Uterus (tissue), 4 donors: ENCODE data around the gene TLK2. TPM values are rescaled to one million over a fixed set of nuclear protein-coding genes. Genes with fewer than 3 reads are reported as not detected.
"Not testable (repeated sequence)": the region's sequence is repeated elsewhere in the genome, so short reads cannot be mapped to it uniquely, and the experiment has no call there.

Source experiments
- DNase-seq, 2 donors: peaks; one replicate each; pipeline ENCODE4 v3.0.0-alpha.2; 2019 to 2020
- H3K27ac ChIP-seq, 2 donors: fragments of 200-600 bp; sonication (generic); 1 replicate in 1 of 2; 2 replicates in 1 of 2; pipeline ENCODE4 v1.5.1; 2016 to 2018
- H3K27me3 ChIP-seq, 2 donors: fragments of 200-600 bp; sonication (generic); one replicate each; pipeline ENCODE4 v1.5.1; 2018 to 2019; ENCODE audit warnings: control low read depth in 1 of 2
- H3K36me3 ChIP-seq, 2 donors: fragments of 200-600 bp; sonication (generic); one replicate each; pipeline ENCODE4 v1.5.1; 2019; ENCODE audit warnings: control low read depth in 1 of 2
- H3K4me1 ChIP-seq, 2 donors: fragments of 200-600 bp; sonication (generic); one replicate each; pipeline ENCODE4 v1.5.1; 2018 to 2019; ENCODE audit warnings: control low read depth in 1 of 2
- H3K4me3 ChIP-seq, 2 donors: fragments of 200-600 bp; sonication (generic); 1 replicate in 1 of 2; 2 replicates in 1 of 2; pipeline ENCODE4 v1.5.1; 2018 to 2019; ENCODE audit warnings: mild to moderate bottlenecking in 1 of 2
- H3K9me3 ChIP-seq, 2 donors: fragments of 200-600 bp; sonication (generic); one replicate each; pipeline ENCODE4 v1.5.1; 2019; ENCODE audit warnings: control low read depth in 1 of 2
- CTCF ChIP-seq, 4 experiments: fragments of 200-600 bp in 2 of 4; fragments of 450-650 bp in 2 of 4; sonication (generic) in 2 of 4; IDR thresholded peaks; one replicate each; pipeline ENCODE4 v1.5.1; 2016 to 2019; ENCODE audit warnings: antibody characterized with exemption in 4 of 4, mild to moderate bottlenecking in 2 of 4, moderate library complexity in 1 of 4
- POLR2A ChIP-seq, 2 donors: fragments of 450-650 bp; IDR thresholded peaks; one replicate each; pipeline ENCODE4 v1.6.1; 2016; ENCODE audit warnings: antibody characterized with exemption in 2 of 2, mild to moderate bottlenecking in 1 of 2, moderate library complexity in 1 of 2
- intact Hi-C: fragments of 100-400 bp; cut with DNase I; formaldehyde crosslinking; loops from one replicate; pipeline ENCODE4 v1.15.1; 2023; ENCODE audit warnings: low total_unique reads
- total RNA-seq, 4 donors: library from RNA; depleted of rRNA in 3 of 4; stranded (reverse); fragments of >200 nt in 3 of 4; gene quantifications; one replicate each; pipeline versions ENCODE4 v1.1.0 to v1.2.4, GENCODE V29; 2014 to 2023
- donor health status: DM: yes; HTN: yes; CAD: no.

Gene TLK2
- total RNA-seq, 4 donors from 2014 or later: 13.6 to 120 (median 50.0) TPM

GRCh38 chr17:62601471-62601870, 122.8 kb downstream of the TLK2 start:
- H3K4me1 ChIP-seq: no peaks in the 10 kb centered on the region
- H3K36me3 ChIP-seq: no peaks in the 10 kb centered on the region
- no peaks in the 10 kb centered on the region for H3K27me3 ChIP-seq
- TF ChIP-seq POLR2A (IDR thresholded peaks at IDR 0.05) (no peak), CTCF (IDR thresholded peaks at IDR 0.05) (peak; percentile 29 to 56 (median 38))
- peak overlapping the region in 1 of 2 donors; percentile 36 for H3K27ac ChIP-seq
- DNase-seq: no peak
- H3K4me3 ChIP-seq: no peak overlapping the region
- H3K9me3 ChIP-seq: no peaks in the 10 kb centered on the region
- intact Hi-C loops: no loop called here

GRCh38 chr17:62603783-62604182, 125.2 kb downstream of the TLK2 start:
- not testable (repeated sequence) for H3K4me3 ChIP-seq

DNA sequence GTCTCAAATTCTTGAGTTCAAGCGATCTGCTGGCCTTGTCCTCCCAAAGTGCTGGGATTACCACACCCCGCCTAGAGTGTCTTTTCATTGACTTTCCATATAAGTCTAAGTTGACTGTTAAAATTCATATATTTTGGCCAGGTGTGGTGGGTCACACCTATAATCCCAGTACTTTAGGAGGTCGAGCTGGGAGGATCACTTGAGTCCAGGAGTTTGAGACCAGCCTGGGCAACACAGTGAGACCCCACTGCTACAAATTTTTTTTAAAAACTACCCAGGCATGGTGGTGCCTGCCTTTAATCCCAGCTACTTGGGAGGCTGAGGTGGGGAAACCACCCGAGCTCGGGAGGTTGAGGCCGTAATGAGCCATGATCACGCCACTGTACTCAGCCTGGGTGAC, 127.0 kb downstream of the TLK2 start:
- no peaks in the 10 kb centered on the region for H3K4me1 ChIP-seq
- no peaks in the 10 kb centered on the region for H3K27me3 ChIP-seq
- H3K36me3 ChIP-seq: no peaks in the 10 kb centered on the region
- TF ChIP-seq POLR2A (IDR thresholded peaks at IDR 0.05) (no peak), CTCF (IDR thresholded peaks at IDR 0.05) (no peak)
- no peak for DNase-seq
- intact Hi-C loops: no loop called here
- no peak overlapping the region for H3K27ac ChIP-seq
- no peaks in the 10 kb centered on the region for H3K9me3 ChIP-seq
- no peak overlapping the region for H3K4me3 ChIP-seq

More at GRCh38 chr17:62603783-62604182, 125.2 kb downstream of the TLK2 start:
- intact Hi-C loops, H3K36me3 ChIP-seq, DNase-seq, H3K27me3 ChIP-seq, H3K9me3 ChIP-seq, H3K4me1 ChIP-seq, H3K27ac ChIP-seq: not testable (repeated sequence)

GRCh38 chr17:62611292-62611691, 132.7 kb downstream of the TLK2 start:
- Histone ChIP-seq H3K4me3 (no peak overlapping the region), H3K9me3 (no peaks in the 10 kb centered on the region), H3K27me3 (no peaks in the 10 kb centered on the region), H3K36me3 (no peaks in the 10 kb centered on the region), H3K27ac (no peak overlapping the region), H3K4me1 (no peaks in the 10 kb centered on the region)
- no peak for TF ChIP-seq POLR2A (IDR thresholded peaks at IDR 0.05)
- no peak for TF ChIP-seq CTCF (IDR thresholded peaks at IDR 0.05)
- no peak for DNase-seq
- intact Hi-C loops: no loop called here

- DNase-seq: no peak
- H3K9me3 ChIP-seq: no peaks in the 10 kb centered on the region
- H3K36me3 ChIP-seq: no peaks in the 10 kb centered on the region
- H3K4me3 ChIP-seq: no peak overlapping the region
- H3K27ac ChIP-seq: peak overlapping the region in 1 of 2 donors; percentile 15
- no peaks in the 10 kb centered on the region for H3K4me1 ChIP-seq
- TF ChIP-seq CTCF (IDR thresholded peaks at IDR 0.05) (no peak), POLR2A (IDR thresholded peaks at IDR 0.05) (no peak)
- no peaks in the 10 kb centered on the region for H3K27me3 ChIP-seq
- intact Hi-C loops: no loop called here
Measured at GRCh38 chr17:62611728-62612127, 133.1 kb downstream of the TLK2 start.

DNA sequence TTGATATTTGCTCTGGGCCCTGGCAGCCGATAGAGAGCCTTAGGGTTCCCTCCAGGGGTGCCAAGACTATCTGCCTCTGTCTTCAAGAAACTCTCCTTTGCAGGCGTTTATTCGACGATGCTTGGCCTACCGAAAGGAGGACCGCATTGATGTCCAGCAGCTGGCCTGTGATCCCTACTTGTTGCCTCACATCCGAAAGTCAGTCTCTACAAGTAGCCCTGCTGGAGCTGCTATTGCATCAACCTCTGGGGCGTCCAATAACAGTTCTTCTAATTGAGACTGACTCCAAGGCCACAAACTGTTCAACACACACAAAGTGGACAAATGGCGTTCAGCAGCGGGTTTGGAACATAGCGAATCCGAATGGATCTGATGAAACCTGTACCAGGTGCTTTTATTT, 133.7 kb downstream of the TLK2 start:
- DNase-seq: peak; percentile 62 to 65
- H3K4me1 ChIP-seq, H3K9me3 ChIP-seq, H3K27me3 ChIP-seq, intact Hi-C loops, H3K36me3 ChIP-seq, H3K4me3 ChIP-seq: not testable (repeated sequence)
- peak overlapping the region in 1 of 2 donors; percentile 47 for H3K27ac ChIP-seq

DNA sequence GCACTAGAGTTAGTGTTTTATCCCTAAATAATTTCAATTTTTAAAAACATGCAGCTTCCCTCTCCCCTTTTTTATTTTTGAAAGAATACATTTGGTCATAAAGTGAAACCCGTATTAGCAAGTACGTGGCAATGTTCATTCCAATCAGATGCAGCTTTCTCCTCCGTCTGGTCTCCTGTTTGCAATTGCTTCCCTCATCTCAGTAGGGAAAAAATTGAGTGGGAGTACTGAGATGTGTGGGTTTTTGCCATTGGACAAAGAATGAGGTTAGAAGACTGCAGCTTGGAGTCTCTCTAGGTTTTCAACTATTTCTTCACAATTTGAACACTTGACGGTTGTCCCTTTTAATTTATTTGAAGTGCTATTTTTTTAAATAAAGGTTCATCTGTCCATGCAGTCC, 134.5 kb downstream of the TLK2 start:
- H3K27me3 ChIP-seq, DNase-seq, H3K36me3 ChIP-seq, intact Hi-C loops, H3K4me3 ChIP-seq, H3K4me1 ChIP-seq, H3K9me3 ChIP-seq: not testable (repeated sequence)
- peak overlapping the region in 1 of 2 donors; percentile 21 for H3K27ac ChIP-seq
